Endothelial cell of umbilical vein (primary cell): ENCODE data around the gene SLFN5.
"Not testable (repeated sequence)": the region's sequence is repeated elsewhere in the genome, so short reads cannot be mapped to it uniquely, and the experiment has no call there.

Source experiments
- POLR2A ChIP-seq: IDR thresholded peaks from 2 replicates; pipeline ENCODE4 v1.6.1; 2012; ENCODE audit warnings: low read depth, mild to moderate bottlenecking, control low read depth, low read length
- POLR2AphosphoS5 ChIP-seq: IDR thresholded peaks from 2 replicates; pipeline ENCODE4 v1.6.1; 2012; ENCODE audit warnings: low read depth, mild to moderate bottlenecking, control low read depth, low read length, moderate library complexity; ENCODE audit not compliant: insufficient read depth

- not testable (repeated sequence) for TF ChIP-seq POLR2AphosphoS5, POLR2A
Measured at GRCh38 chr17:35309345-35309744, 66.5 kb downstream of the SLFN5 start.
